ENCODE measurements around the gene LCK. TPM values are rescaled to one million over a fixed set of nuclear protein-coding genes. Genes with fewer than 3 reads are reported as not detected.
A peak's percentile ranks its signal among the peaks of the same experiment; 100 is the strongest.

LCK gene
- total and polyA plus RNA-seq, 3 experiments from 2014 or later, result 288 to 937 (median 297) TPM

GRCh38 chr1:32266921-32267591 lies 16.0 kb downstream of the LCK start:
- H3K27ac Mint-ChIP-seq, result peak overlapping the region; percentile 84 to 98 (median 96)
- DNase-seq, result peak in 1 of 5 donors; percentile 51
- H3K9me3 Mint-ChIP-seq, result no peaks in the 10 kb centered on the region
- Histone ChIP-seq H3K36me3 (ENCODE audit: insufficient read depth, low read length) (peaks cover 3% of the 10 kb centered on the region), H3K4me1 (ENCODE audit: insufficient read depth, low read length) (peaks cover 74% of the 10 kb centered on the region), H3K27me3 (ENCODE audit: insufficient read depth, low read length, poor library complexity, severe bottlenecking) (no peaks in the 10 kb centered on the region), H3K9me3 (ENCODE audit: low read length) (no peaks in the 10 kb centered on the region), H3K4me3 (ENCODE audit: low read length) (peak overlapping the region; percentile 45), H3K27ac (ENCODE audit: low read depth, low read length) (no peak overlapping the region)
- H3K27me3 Mint-ChIP-seq, result no peaks in the 10 kb centered on the region
- H3K36me3 Mint-ChIP-seq, result peaks cover 0 to 46% (median 5%) of the 10 kb centered on the region in 3 donors
- peaks cover 53 to 68% (median 62%) of the 10 kb centered on the region in 3 donors for H3K4me1 Mint-ChIP-seq
- POLR2A ChIA-PET, result interaction anchor here (1.0 to 1.5 kb wide), 3 partner anchors 17 to 21 kb away, joined by 3 to 6 read pairs (median 4); partner anchors contain the start of gene LCK
- peak overlapping the region; percentile 31 to 81 (median 78) for H3K4me3 Mint-ChIP-seq
- CTCF ChIA-PET, result interaction anchor here (16.9 kb wide), 1 partner anchor 15 kb away, joined by 181 read pairs; the partner anchor contains the start of genes FAM167B and LCK

GRCh38 chr1:32269744-32270143 lies 18.7 kb downstream of the LCK start:
- no peak for DNase-seq
- Histone ChIP-seq H3K27ac (ENCODE audit: low read depth, low read length) (no peak overlapping the region), H3K9me3 (ENCODE audit: low read length) (no peaks in the 10 kb centered on the region), H3K4me1 (ENCODE audit: insufficient read depth, low read length) (peaks cover 77% of the 10 kb centered on the region), H3K36me3 (ENCODE audit: insufficient read depth, low read length) (peaks cover 6% of the 10 kb centered on the region), H3K4me3 (ENCODE audit: low read length) (no peak overlapping the region), H3K27me3 (ENCODE audit: insufficient read depth, low read length, poor library complexity, severe bottlenecking) (no peaks in the 10 kb centered on the region)
- CTCF ChIA-PET, result interaction anchor here (1.1 to 16.9 kb wide), 3 partner anchors 17 to 47 kb away, joined by 3 to 181 read pairs (median 4); partner anchors contain the start of genes EIF3I, FAM167B, LCK and TMEM234
- H3K9me3 Mint-ChIP-seq, result no peaks in the 10 kb centered on the region
- H3K4me1 Mint-ChIP-seq, result peaks cover 63 to 74% (median 66%) of the 10 kb centered on the region in 3 donors
- H3K4me3 Mint-ChIP-seq, result peak overlapping the region in 5 of 7 donors; percentile 20 to 59 (median 32)
- H3K27ac Mint-ChIP-seq, result peak overlapping the region; percentile 62 to 93 (median 82)
- peaks cover 0 to 5% of the 10 kb centered on the region in 2 donors for H3K27me3 Mint-ChIP-seq
- POLR2A ChIA-PET, result interaction anchor here (1.1 to 1.2 kb wide), 2 partner anchors 16 to 29 kb away, joined by 3 to 4 read pairs; no protein-coding TSS in a partner anchor
- H3K36me3 Mint-ChIP-seq, result peaks cover 0 to 50% (median 7%) of the 10 kb centered on the region in 3 donors

GRCh38 chr1:32272557-32273390 lies 21.7 kb downstream of the LCK start:
- peaks cover 66% of the 10 kb centered on the region for H3K4me1 ChIP-seq (ENCODE audit: insufficient read depth, low read length)
- no peaks in the 10 kb centered on the region for H3K27me3 ChIP-seq (ENCODE audit: insufficient read depth, low read length, poor library complexity, severe bottlenecking)
- H3K27ac Mint-ChIP-seq, result peak overlapping the region; percentile 85 to 96 (median 93)
- peak overlapping the region; percentile 12 for H3K27ac ChIP-seq (ENCODE audit: low read depth, low read length)
- CTCF ChIA-PET, result interaction anchor here (0.9 to 16.9 kb wide), 4 partner anchors 15 to 63 kb away, joined by 3 to 181 read pairs (median 8); partner anchors contain the start of genes FAM167B, LCK and MARCKSL1
- DNase-seq, result peak in 2 of 5 donors; percentile 52 to 59
- no peaks in the 10 kb centered on the region for H3K9me3 Mint-ChIP-seq
- peak overlapping the region; percentile 31 to 87 (median 81) for H3K4me3 Mint-ChIP-seq
- H3K27me3 Mint-ChIP-seq, result peaks cover 0 to 5% of the 10 kb centered on the region in 2 donors
- H3K36me3 Mint-ChIP-seq, result peaks cover 0 to 63% (median 6%) of the 10 kb centered on the region in 3 donors
- POLR2A ChIA-PET, result interaction anchor here (0.8 to 2.0 kb wide), 7 partner anchors 13 to 67 kb away, joined by 3 to 11 read pairs (median 4); partner anchors contain the start of genes FAM167B, HDAC1, IQCC and LCK
- no peaks in the 10 kb centered on the region for H3K9me3 ChIP-seq (ENCODE audit: low read length)
- peaks cover 51 to 62% (median 53%) of the 10 kb centered on the region in 3 donors for H3K4me1 Mint-ChIP-seq
- H3K4me3 ChIP-seq (ENCODE audit: low read length), result peak overlapping the region; percentile 29
- peaks cover 32% of the 10 kb centered on the region for H3K36me3 ChIP-seq (ENCODE audit: insufficient read depth, low read length)

- Mint-ChIP-seq H3K4me3 (peak overlapping the region; percentile 31 to 87 (median 81)), H3K27ac (peak overlapping the region; percentile 85 to 96 (median 93)), H3K27me3 (peaks cover 0 to 5% of the 10 kb centered on the region in 2 donors), H3K4me1 (peaks cover 51 to 62% (median 54%) of the 10 kb centered on the region in 3 donors), H3K9me3 (no peaks in the 10 kb centered on the region), H3K36me3 (peaks cover 0 to 71% (median 9%) of the 10 kb centered on the region in 3 donors)
- Histone ChIP-seq H3K4me1 (ENCODE audit: insufficient read depth, low read length) (peaks cover 66% of the 10 kb centered on the region), H3K9me3 (ENCODE audit: low read length) (no peaks in the 10 kb centered on the region), H3K27me3 (ENCODE audit: insufficient read depth, low read length, poor library complexity, severe bottlenecking) (no peaks in the 10 kb centered on the region), H3K36me3 (ENCODE audit: insufficient read depth, low read length) (peaks cover 41% of the 10 kb centered on the region), H3K4me3 (ENCODE audit: low read length) (peak overlapping the region; percentile 29), H3K27ac (ENCODE audit: low read depth, low read length) (peak overlapping the region; percentile 12)
- ChIA-PET POLR2A (interaction anchor here (0.5 to 2.0 kb wide), 11 partner anchors 18 to 118 kb away, joined by 3 to 11 read pairs (median 4); partner anchors contain the start of genes FAM167B and HDAC1), CTCF (interaction anchor here (0.9 to 2.3 kb wide), 7 partner anchors 14 to 33 kb away, joined by 3 to 12 read pairs (median 3); no protein-coding TSS in a partner anchor)
- peak; percentile 74 to 92 (median 84) for DNase-seq
Measured at GRCh38 chr1:32273391-32274208, 22.5 kb downstream of the LCK start.

- Histone ChIP-seq H3K36me3 (ENCODE audit: insufficient read depth, low read length) (peaks cover 53% of the 10 kb centered on the region), H3K9me3 (ENCODE audit: low read length) (no peaks in the 10 kb centered on the region), H3K27ac (ENCODE audit: low read depth, low read length) (peak overlapping the region; percentile 12), H3K4me1 (ENCODE audit: insufficient read depth, low read length) (peaks cover 60% of the 10 kb centered on the region), H3K27me3 (ENCODE audit: insufficient read depth, low read length, poor library complexity, severe bottlenecking) (no peaks in the 10 kb centered on the region), H3K4me3 (ENCODE audit: low read length) (peak overlapping the region; percentile 29)
- no peak for DNase-seq
- ChIA-PET POLR2A (interaction anchor here (0.5 to 2.0 kb wide), 12 partner anchors 19 to 119 kb away, joined by 3 to 11 read pairs (median 4); partner anchors contain the start of gene FAM167B), CTCF (interaction anchor here (0.8 to 2.3 kb wide), 7 partner anchors 15 to 34 kb away, joined by 3 to 12 read pairs (median 3); no protein-coding TSS in a partner anchor)
- H3K36me3 Mint-ChIP-seq, result peaks cover 0 to 80% (median 16%) of the 10 kb centered on the region in 3 donors
- H3K4me3 Mint-ChIP-seq, result peak overlapping the region in 2 of 7 donors; percentile 78 to 82
- H3K27me3 Mint-ChIP-seq, result peaks cover 0 to 5% of the 10 kb centered on the region in 2 donors
- H3K27ac Mint-ChIP-seq, result peak overlapping the region; percentile 85 to 96 (median 93)
- peaks cover 47 to 54% (median 51%) of the 10 kb centered on the region in 3 donors for H3K4me1 Mint-ChIP-seq
- H3K9me3 Mint-ChIP-seq, result no peaks in the 10 kb centered on the region
Measured at GRCh38 chr1:32274646-32275340, 23.7 kb downstream of the LCK start.

GRCh38 chr1:32275424-32275823 lies 24.4 kb downstream of the LCK start:
- no peak overlapping the region for H3K27ac ChIP-seq (ENCODE audit: low read depth, low read length)
- H3K36me3 Mint-ChIP-seq, result peaks cover 0 to 82% (median 16%) of the 10 kb centered on the region in 3 donors
- peaks cover 56% of the 10 kb centered on the region for H3K4me1 ChIP-seq (ENCODE audit: insufficient read depth, low read length)
- no peak overlapping the region for H3K4me3 ChIP-seq (ENCODE audit: low read length)
- H3K27me3 Mint-ChIP-seq, result peaks cover 0 to 5% of the 10 kb centered on the region in 2 donors
- H3K9me3 ChIP-seq (ENCODE audit: low read length), result no peaks in the 10 kb centered on the region
- ChIA-PET POLR2A (interaction anchor here (0.6 to 1.5 kb wide), 3 partner anchors 26 to 47 kb away, joined by 3 to 4 read pairs (median 4); no protein-coding TSS in a partner anchor), CTCF (interaction anchor here (0.8 to 2.3 kb wide), 2 partner anchors 27 to 35 kb away, joined by 3 to 12 read pairs; no protein-coding TSS in a partner anchor)
- H3K36me3 ChIP-seq (ENCODE audit: insufficient read depth, low read length), result peaks cover 56% of the 10 kb centered on the region
- H3K27me3 ChIP-seq (ENCODE audit: insufficient read depth, low read length, poor library complexity, severe bottlenecking), result no peaks in the 10 kb centered on the region
- H3K4me3 Mint-ChIP-seq, result peak overlapping the region in 1 of 7 donors; percentile 59
- H3K9me3 Mint-ChIP-seq, result no peaks in the 10 kb centered on the region
- no peak for DNase-seq
- peak overlapping the region in 1 of 8 donors; percentile 60 for H3K27ac Mint-ChIP-seq
- H3K4me1 Mint-ChIP-seq, result peaks cover 44 to 50% (median 49%) of the 10 kb centered on the region in 3 donors

Data from CD8-positive, alpha-beta memory T cell (primary cell).